ENCODE results near the gene ADARB1.
"Not testable (repeated sequence)": the region's sequence is repeated elsewhere in the genome, so short reads cannot be mapped to it uniquely, and the experiment has no call there.

The ADARB1 gene

GRCh38 chr21:45138199-45139002 is 64.0 kb downstream of the ADARB1 start:
- peak; percentile 41; the same call in 2 of the 3 replicates for ATAC-seq
- no peak for TF ChIP-seq TOX (CRISPR knock-in tag; IDR thresholded peaks at IDR 0.05; ENCODE audit: borderline replicate concordance)
- TF ChIP-seq TSHZ2 (CRISPR knock-in tag; IDR thresholded peaks at IDR 0.05), result no peak
- no peak for TF ChIP-seq ZC3H10 (CRISPR knock-in tag; IDR thresholded peaks at IDR 0.05)
- TF ChIP-seq ESRRG (CRISPR knock-in tag; IDR thresholded peaks at IDR 0.05), result no peak

- not testable (repeated sequence) for ATAC-seq
These were observed 64.6 kb downstream of the ADARB1 start for GRCh38 chr21:45139003-45139360.

- ATAC-seq, result no peak
- TF ChIP-seq TOX (CRISPR knock-in tag; IDR thresholded peaks at IDR 0.05; ENCODE audit: borderline replicate concordance), result no peak
- no peak for TF ChIP-seq ZNF8 (CRISPR knock-in tag; IDR thresholded peaks at IDR 0.05)
- no peak for TF ChIP-seq GLIS3 (CRISPR knock-in tag; IDR thresholded peaks at IDR 0.05)
- no peak for TF ChIP-seq TCF4 (CRISPR knock-in tag; IDR thresholded peaks at IDR 0.05; ENCODE audit: borderline replicate concordance)
- no peak for TF ChIP-seq ZFP3 (CRISPR knock-in tag; IDR thresholded peaks at IDR 0.05)
- no peak for TF ChIP-seq TSHZ2 (CRISPR knock-in tag; IDR thresholded peaks at IDR 0.05)
- TF ChIP-seq OSR1 (CRISPR knock-in tag; IDR thresholded peaks at IDR 0.05), result no peak
- TF ChIP-seq ZFP30 (CRISPR knock-in tag; IDR thresholded peaks at IDR 0.05), result no peak
- no peak for TF ChIP-seq CSRNP3 (CRISPR knock-in tag; IDR thresholded peaks at IDR 0.05)
- no peak for TF ChIP-seq BACH2 (CRISPR knock-in tag; IDR thresholded peaks at IDR 0.05; ENCODE audit: borderline replicate concordance)
- TF ChIP-seq ARNTL (CRISPR knock-in tag; IDR thresholded peaks at IDR 0.05; ENCODE audit: borderline replicate concordance, low read depth), result no peak
- TF ChIP-seq CREB5 (CRISPR knock-in tag; IDR thresholded peaks at IDR 0.05; ENCODE audit: low read depth), result no peak
- TF ChIP-seq RARB (CRISPR knock-in tag; IDR thresholded peaks at IDR 0.05), result no peak
- TF ChIP-seq ZNF70 (CRISPR knock-in tag; IDR thresholded peaks at IDR 0.05), result no peak
These were observed 65.1 kb downstream of the ADARB1 start for GRCh38 chr21:45139473-45139872.

GRCh38 chr21:45140346-45140940 is 66.1 kb downstream of the ADARB1 start:
- ATAC-seq, result peak; percentile 94
- no peak for TF ChIP-seq PATZ1 (CRISPR knock-in tag; IDR thresholded peaks at IDR 0.05; ENCODE audit: borderline replicate concordance)
- no peak for TF ChIP-seq ESRRG (CRISPR knock-in tag; IDR thresholded peaks at IDR 0.05)
- no peak for TF ChIP-seq CSDC2 (CRISPR knock-in tag; IDR thresholded peaks at IDR 0.05)
- no peak for TF ChIP-seq ISL1 (CRISPR knock-in tag; IDR thresholded peaks at IDR 0.05)
- no peak for TF ChIP-seq ZC3H10 (CRISPR knock-in tag; IDR thresholded peaks at IDR 0.05)
- no peak for TF ChIP-seq CSRNP3 (CRISPR knock-in tag; IDR thresholded peaks at IDR 0.05)
- TF ChIP-seq TCF4 (CRISPR knock-in tag; IDR thresholded peaks at IDR 0.05; ENCODE audit: borderline replicate concordance), result no peak
- no peak for TF ChIP-seq RARB (CRISPR knock-in tag; IDR thresholded peaks at IDR 0.05)
- no peak for TF ChIP-seq OSR1 (CRISPR knock-in tag; IDR thresholded peaks at IDR 0.05)
- TF ChIP-seq TSHZ2 (CRISPR knock-in tag; IDR thresholded peaks at IDR 0.05), result no peak
- no peak for TF ChIP-seq ZFP3 (CRISPR knock-in tag; IDR thresholded peaks at IDR 0.05)
